Stimulated activated CD4-positive, alpha-beta T cell treated with anti-CD3 and anti-CD28 coated beads, Interleukin-15, amount 100 ng/mL, for 24 hours (primary cell): Measurements from ENCODE around the gene CEP85L.
A peak's percentile ranks its signal among the peaks of the same experiment; 100 is the strongest.

Experiments used
- DNase-seq: peaks from one replicate; pipeline ENCODE4 v3.0.0-alpha.2; 2020

CEP85L gene

DNA sequence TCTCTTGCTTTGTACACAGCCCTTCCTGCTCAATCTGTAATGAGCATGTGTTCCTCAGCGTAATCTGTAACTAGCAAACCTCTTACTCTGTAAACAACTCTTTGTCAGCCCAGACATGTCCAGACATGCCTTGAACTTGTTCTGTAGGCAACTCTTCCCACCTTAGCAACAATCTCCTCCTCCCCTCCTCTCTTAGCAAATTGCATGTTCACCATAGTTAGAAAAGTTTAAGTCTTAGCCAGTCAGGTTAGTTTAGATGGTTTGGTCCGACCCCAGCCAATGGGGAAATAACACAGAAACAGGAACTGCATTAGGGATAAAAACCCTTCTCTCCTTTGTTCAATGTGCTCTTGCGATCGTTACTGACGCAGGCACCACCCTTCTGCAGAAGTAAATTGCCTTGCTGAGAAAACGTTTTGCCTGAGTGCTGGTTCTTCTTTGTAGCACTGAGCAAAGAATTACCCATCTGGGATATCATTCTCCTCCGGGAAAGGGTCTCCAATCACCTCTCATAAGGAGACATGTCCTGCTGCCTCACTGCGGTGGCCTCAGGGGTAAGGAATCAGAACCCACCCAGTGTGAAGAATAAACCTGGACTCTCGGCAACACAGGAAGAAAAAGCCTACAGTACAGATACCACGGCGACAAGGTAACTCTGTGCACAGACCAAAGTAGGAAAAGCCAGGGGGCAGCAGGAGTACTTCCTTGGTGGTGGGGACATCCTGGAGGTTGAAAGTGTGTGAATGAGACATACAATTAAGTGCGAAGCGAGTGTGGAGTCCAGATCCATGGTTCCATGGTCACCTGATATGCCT lies 77.1 kb downstream of the CEP85L start:
- DNase-seq = no peak

DNA sequence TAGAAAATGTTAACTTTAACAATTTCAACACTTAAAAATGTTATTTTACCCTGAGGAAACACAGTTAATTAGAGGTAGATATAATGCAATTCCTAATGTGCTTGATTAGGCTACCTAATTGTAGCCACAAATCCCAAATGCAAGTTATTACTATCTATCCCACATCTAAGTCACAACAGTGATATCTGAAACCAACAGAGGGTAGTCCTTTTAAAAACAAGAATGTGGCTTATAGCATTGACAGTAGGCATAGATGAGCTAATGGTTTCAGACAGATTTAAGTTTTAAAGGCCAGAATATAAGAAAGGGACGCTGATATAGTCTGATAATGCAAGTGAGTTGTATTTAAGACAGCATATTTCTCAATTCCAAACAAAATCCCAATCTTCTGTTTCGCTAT lies 80.3 kb downstream of the CEP85L start:
- no peak for DNase-seq

DNA sequence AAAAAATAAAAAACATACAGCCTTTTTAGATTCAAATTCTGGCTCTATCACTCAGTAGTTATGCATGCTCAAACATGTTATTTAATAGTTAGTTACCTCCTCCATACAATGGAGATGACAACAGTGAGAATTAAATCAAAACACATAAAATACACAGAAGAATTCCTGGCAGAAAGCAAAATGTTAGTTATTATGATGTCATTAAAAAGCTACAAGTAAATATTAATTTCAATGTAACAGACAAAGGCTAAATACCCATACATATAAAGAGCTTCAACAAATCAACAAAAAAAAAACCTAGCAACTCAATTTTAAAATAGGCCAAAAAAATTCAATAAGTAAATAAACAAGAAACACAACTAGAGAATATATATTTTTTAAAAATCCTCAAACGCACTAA lies 81.9 kb downstream of the CEP85L start:
- no peak for DNase-seq

DNA sequence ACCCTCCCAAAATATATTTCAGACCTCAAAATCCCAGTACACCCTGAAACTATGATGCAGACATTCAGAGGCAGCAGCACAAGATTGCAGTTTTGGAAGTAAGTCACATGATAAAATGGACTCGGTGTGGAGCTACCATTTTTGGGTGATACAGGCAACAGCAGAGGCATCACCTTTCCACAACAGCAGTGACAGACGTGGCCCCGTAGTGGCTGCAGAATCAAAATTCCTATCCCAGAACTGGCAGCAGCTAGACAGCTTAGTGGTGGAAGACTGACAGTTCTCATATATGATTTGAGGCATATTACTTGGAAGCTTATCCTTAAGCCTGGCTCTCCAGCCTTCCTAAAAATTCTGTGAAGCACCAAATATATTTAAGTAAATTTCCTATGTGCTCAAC lies 83.4 kb downstream of the CEP85L start:
- DNase-seq = no peak

DNA sequence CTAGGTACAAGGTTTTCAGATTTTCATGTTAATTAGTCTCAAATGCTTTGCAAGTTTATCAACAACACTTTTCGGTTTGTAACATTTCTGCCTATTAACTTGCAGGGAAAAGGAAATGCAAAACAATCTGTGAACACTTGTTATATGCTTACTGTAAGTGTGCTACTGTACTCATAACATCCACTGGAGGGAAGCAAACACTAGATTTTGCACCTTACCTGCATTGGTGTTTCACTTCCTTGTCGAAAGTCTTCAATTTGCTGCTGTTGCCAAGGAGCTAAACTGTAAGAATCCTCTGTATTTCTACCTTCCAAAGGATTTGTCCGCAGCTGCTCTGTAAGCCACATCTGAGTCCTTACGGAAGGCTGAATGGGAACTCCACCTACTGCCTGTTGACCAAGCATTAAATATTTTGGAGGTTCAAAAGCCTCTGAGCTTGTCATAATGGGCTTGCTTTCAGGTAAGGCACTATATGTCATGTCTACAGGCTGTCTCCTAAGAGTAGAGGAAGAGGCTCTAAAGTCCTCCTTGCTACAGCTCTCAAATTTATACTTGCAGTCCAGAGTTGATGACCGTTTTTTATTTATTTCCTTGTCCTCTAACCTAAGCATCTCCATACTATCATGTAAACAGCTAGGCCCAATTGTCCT lies 86.0 kb downstream of the CEP85L start:
- no peak for DNase-seq

DNA sequence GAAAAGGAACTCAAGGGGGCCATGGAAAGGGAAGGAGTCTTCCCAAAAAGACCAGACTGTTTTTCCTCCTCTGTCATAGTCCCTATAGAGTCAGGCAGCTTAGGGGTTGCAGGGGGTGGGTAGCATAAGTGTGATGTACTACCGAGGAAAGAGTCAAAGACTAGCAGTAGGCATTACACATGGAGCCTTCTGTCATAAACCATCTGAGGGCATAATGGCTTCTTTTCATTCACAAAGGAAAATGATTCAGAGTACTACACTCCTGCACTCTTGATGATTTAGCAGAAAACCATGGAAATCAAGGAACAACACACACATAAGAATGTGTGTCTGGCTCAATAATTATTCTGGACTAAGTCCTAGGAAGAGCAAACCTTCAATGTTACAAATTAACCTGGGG lies 88.4 kb downstream of the CEP85L start:
- no peak for DNase-seq

DNA sequence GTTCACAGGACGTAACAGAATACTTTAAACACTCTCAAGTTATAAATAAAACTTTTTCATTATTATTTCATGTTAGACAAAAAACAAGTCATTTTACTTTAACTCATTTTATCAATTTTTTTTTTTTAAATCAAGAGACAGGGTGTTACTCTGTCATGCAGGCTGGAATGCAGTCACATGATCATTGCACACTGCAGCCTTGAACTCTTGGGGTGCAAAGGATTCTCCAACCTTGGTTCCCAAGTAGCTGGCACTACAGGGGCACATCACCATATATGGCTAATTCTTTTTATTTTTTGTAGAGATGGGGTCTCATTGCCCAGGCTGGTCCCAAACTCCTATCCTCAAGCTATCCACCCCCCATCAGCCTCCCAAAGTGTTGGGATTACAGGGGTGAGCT lies 89.1 kb downstream of the CEP85L start:
- no peak for DNase-seq

DNA sequence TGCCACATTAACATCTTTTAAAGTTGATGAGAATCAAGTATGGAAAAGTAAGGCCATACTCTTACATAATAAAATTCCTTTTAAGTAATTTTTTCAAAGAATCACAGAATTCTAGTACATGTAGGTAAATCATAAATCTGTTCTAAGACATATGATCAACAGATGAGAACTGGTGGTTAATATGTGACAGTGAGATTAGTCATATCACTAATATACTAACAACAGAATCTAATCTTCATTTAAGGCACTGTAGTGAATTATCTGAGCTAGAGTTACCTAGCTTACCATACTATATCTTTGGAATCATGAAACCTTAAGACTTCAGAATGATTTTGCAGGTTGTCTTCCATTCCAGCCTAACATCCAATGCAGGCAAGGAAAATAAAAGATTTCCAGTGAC lies 91.7 kb downstream of the CEP85L start:
- no peak for DNase-seq

DNA sequence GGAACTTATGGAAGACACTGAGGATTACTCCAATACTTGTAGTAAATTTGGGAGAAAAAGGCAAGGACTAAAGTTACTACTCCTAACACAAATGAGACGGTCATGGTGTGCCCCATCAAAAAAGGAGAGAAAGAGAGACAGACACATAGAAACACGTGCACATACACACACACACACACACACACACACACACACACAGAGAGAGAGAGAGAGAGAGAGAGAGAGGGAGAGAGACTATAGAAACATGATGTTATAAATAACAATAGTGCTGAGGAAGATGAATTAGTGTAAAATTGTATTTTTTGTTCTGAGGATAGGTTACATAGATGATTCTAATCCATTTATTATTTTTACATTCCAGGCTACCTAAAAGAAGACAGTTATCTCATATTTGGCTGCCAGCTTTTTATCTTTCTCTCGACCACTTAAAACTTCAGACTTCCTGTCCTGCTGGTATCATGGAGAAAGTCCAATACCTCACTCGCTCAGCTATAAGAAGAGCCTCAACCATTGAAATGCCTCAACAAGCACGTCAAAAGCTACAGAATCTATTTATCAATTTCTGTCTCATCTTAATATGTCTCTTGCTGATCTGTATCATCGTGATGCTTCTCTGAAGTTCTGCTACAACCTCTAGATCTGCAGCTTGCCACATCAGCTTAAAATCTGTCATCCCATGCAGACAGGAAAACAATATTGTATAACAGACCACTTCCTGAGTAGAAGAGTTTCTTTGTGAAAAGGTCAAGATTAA lies 92.8 kb downstream of the CEP85L start:
- no peak for DNase-seq

DNA sequence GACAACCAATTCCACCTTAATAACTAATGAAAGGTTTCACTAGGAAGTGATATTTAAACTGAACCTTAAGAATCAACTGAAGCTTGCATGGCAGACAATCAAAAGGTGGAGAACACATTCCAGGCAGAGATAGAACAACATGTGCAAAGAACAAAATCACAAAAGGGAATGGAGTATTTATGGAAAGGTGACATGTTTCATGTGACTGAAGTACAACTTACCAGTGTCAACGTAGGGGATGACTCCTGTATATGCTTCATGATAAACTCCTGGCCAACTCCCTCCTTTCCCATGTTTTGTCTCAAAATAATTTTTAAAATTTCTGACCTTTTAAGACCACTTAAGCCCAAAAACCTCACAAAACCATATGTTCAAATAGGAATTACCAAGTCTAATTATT lies 96.7 kb downstream of the CEP85L start:
- DNase-seq = no peak

DNA sequence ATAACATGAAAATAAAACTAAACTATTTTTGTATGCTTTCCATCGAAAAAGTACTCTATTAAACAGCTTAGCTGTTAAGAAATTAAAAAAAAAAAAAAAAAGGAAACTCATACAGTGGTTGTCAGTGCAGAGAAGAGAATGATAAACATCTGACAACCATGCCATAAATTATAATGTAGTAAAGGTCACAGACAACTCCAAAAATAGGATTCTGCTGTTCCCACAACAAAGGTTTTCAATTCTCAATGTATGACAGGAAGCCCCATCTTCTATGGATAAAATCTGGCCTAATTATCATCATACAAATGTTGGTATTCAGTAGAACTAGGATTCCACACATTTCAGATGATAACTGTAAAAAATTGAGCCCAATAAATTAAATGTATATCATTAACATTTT lies 98.3 kb downstream of the CEP85L start:
- DNase-seq = no peak

DNA sequence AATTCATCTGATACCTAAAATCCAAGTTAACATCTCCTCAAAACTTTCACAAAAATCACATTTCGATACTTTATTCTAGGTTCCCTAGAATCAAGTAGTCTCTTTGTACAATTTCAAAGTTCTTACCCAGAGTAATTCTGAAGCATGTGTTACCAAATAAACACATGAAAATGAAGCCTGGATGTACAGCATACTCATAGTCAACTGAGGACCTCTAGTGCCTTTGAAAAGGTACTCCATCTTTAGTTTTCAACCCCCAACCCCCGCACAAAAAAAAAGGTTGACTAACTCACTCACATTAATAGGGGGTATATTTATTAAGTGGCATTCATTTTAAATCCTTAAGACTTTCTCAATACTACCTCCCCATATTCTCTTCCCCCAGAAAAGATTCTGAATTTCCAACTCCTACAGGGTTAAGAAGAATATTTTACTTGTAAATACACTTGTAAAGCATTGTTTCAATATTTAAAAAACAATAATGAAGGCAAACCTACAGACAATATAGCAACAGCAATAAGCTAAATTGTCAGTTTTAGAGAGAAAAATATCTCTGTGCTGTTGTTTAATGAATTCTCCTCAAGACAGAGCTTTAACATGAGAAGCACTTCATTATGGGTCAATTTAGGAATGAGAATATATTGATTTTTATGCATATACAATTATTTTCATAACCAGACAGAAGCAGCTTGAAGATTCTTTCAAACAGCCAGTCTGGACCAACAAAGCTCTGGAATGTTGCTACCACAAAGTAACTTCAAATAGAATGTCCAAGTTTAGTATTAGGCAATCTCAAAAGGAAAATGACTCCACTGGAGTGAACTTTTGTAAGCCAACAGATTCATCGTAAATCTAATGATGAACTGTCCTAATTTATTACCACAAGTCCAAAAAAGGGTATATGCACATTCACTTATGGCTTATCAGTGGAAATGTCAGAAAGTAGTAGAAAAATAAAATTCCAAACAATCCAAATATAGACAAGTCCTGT lies 100.0 kb downstream of the CEP85L start:
- no peak for DNase-seq

DNA sequence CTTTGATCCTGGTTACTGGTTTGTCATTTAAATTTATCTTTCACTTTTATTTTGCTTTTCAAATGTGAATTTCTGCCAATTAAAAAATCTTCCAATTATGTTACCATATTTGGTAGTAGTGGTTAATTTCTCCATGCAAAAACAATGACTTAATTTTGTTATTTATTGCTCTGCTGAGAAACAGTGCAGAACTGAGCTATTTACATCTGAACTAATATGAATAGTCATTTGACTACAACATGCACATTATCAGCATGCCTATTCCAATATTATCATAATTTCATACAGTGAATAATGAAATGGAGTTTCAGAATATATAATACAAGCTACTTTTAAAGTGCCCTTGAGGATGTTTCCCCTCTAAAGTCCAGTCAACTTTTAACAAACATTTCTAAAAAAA lies 102.8 kb downstream of the CEP85L start:
- no peak for DNase-seq

DNA sequence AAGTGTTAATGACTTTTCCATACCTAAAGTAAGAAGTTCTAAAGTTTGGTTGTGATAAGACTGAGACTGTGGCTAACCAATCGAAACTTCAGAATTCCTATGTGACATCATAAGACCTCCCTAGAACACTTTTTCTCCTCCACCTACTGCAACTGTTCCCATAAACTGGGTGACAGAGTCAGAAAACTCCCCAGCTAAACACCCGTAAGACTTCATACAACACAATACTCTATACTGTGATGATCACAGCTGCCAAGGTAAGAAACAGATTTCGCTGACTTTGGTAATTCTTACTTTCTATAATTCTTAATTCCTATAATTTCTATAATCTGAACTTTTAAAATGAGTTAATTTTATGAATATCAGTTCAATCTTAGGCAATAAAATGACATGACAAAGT lies 103.3 kb downstream of the CEP85L start, which contains the start of gene PLN:
Gene PLN, plus strand, starts transcription at position 161 of the 400 bp plus-strand sequence. CDS start 10,626 bp downstream, outside the sequence.
- no peak for DNase-seq

DNA sequence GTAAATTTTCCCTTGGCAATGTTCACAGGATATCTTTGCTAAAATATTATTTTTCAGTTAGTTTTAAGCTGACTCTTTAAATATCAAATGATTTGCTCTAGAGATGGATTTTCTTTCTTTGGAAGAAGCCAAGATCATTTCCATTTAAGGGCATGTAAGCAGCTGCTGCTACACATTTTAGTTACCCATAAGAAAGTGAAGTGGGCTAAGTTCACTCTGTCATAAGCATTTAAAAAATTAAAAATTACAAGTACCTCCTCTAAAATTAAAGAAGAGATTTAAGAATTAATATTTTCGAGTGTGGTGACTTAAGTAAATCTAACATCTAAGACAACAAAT lies 104.5 kb downstream of the CEP85L start:
- DNase-seq = no peak

DNA sequence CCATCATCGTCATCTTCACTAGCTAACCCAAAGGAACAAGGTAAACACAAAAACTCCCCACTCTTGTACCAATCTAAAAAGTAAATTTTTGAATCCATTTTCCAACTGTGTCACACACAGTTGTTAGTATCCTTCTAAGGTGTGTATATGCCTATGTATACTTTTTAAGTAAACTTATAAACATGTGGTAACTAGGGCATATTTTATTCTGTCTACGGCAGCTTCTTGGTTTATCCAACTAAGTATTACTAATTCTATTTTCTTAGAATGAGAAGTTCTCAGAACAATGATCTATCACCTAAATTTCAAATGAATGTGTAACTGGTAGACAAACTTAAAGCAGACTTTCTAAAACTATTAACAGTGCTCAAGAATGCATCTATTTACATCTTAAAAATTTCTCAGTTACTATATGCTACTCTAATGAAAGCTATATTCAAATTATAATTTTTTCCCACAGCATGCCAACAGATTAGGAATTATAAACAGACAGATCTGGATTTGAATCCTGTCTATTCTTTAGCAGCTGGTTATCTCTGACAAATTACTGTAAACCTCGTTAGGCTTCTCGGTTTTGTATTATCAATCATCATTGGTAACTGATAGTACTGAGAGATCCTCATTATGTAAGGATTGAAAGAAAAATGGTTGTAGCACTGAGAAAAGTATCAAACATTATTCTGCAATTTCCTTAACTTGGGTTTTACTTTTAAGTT lies 105.1 kb downstream of the CEP85L start:
- no peak for DNase-seq

DNA sequence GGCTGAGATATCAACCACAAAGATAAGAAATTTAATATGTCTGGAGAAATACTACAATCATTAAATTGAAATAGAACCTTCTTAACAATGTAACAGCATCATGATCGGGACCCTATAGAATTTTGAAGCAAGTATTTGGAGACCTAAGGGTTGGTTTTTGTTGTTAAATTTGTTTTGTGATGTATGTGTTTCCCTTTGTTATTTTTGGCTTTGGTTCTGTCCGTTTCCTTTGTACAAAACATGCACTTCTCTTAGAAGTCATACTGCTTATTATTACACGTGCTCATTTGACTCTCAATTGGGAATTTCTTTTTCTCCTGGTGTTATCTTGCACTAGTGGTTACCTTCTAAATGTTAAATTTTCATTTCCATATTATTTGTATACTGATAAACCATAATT lies 107.3 kb downstream of the CEP85L start:
- no peak for DNase-seq

DNA sequence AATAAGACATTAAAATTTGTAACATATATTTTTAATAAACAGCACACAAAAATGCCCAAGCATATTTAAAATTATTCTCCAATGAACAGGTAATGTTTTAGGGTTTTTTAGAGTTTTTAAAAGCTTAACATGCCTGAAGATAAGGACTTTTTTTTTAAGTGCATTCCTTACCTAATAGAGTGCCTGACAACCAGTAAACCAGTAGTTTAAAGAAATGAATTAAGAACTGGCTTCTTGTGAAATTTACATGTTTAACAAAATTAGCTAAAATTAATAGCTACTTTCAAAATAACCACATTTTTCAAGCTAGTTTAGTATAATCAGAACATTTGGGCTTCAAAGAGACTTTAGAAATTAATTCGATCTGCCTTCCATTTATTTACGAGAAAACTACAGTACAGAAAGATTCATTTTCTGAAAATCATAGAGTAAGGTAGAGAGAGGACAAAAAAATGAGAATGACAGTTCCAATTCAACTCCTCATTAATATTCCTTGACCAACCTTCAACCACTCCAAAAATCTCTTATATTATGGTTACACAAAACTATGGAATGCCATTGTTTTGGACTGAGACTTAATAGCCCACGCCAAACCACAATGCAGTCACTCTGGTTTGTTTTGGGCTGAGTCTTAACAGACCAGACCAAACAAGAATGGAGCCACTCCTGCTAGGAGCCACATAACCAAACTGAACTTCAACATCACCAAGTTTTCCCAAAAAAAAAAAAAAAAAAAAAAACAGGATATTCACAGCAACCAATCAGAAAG lies 109.0 kb downstream of the CEP85L start:
- no peak for DNase-seq

DNA sequence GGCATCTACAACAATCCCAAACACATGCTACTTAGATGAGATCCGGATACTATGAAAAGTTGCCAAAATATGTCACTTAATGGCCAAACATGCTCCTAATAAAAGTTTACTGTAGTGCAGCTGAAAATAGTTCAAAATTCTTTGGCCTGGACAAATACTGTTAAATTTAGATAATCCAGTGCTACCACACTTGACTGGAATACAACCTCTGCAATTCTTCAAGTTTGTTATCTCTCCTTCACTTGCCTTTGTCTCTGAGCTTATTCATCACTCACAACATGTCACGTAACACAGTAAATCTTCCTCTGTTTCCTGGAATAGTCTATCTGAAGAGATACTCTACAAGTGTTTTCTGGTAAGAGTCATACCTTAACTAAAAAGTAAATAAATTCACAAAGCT lies 113.8 kb downstream of the CEP85L start:
- DNase-seq = no peak

DNA sequence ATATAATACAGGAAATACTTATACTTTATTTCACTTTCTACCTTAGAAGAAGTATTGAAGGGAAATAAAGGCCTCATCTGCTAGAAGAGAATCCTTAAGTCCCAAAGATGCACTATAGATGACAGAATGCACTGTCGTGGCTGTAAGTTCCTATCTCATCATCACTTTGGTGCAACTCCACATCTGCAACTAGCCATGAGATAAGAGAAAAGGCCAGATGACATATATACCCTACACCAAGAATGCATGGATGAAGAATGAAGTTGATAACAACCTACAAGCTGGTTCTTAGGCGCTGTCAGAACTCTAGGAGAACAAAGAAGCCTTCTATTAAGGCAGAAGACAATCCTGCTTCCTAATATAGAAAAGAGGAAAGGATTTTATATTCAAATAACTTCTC lies 114.9 kb downstream of the CEP85L start:
- no peak for DNase-seq

DNA sequence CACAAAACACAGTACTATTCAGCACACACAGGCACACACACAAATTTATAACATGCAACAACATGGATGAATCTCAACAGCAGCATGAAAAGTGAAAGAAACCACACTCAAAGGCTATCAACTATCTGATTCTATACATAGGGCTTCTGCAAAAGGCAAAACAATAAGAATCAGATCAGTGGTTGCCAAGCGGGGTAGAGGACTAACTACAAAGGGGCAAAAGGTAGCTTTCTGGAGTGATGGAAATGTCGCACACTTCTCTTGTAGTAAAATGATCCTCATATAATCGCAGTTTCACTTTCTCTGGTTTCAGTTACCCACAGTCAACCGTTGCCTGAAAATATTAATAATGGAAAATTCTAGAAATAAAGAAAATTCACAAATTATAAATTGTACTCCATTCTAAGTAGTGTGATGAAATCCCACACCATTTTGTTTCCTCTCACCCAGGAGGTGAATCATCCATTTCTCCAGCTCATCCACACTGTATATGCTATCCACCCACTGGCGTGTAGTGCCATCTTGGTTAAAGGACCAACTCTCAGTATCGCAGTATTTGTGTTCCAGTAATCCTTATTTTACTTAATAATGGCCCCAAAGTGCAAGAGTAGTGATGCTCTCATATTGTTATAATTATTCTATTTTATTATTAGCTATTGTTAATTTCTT lies 116.1 kb downstream of the CEP85L start:
- peak; percentile 7 for DNase-seq
